HK-2 (cell line): ENCODE measurements around the gene SPOCD1.

Experiments used
- DNase-seq: peaks from one replicate; pipeline ENCODE4 v3.0.0-alpha.2; 2018; ENCODE audit not compliant: unreplicated experiment

The SPOCD1 gene

GRCh38 chr1:31771891-31772668 is 43.7 kb downstream of the SPOCD1 start:
- DNase-seq: no peak

- no peak for DNase-seq
Observed at GRCh38 chr1:31769720-31770390, 46.0 kb downstream of the SPOCD1 start.

GRCh38 chr1:31768939-31769704 is 46.7 kb downstream of the SPOCD1 start:
- no peak for DNase-seq

GRCh38 chr1:31768407-31768907 is 47.4 kb downstream of the SPOCD1 start:
- DNase-seq: no peak

GRCh38 chr1:31767225-31767624 is 48.6 kb downstream of the SPOCD1 start:
- no peak for DNase-seq

- no peak for DNase-seq
Observed at GRCh38 chr1:31765516-31765915, 50.3 kb downstream of the SPOCD1 start.

GRCh38 chr1:31765041-31765467 is 50.8 kb downstream of the SPOCD1 start:
- DNase-seq: no peak

GRCh38 chr1:31764312-31765040 is 51.3 kb downstream of the SPOCD1 start, which contains the start of gene ADGRB2:
ADGRB2 (minus strand) TSS chr1:31764340; CDS start chr1:31757221, 7,119 bp downstream.
- no peak for DNase-seq

GRCh38 chr1:31763671-31764311 is 52.0 kb downstream of the SPOCD1 start:
- no peak for DNase-seq

GRCh38 chr1:31762726-31763670 is 52.8 kb downstream of the SPOCD1 start:
- peak; percentile 79 for DNase-seq

GRCh38 chr1:31762323-31762722 is 53.5 kb downstream of the SPOCD1 start:
- DNase-seq: no peak

- no peak for DNase-seq
Observed at GRCh38 chr1:31761883-31762282, 53.9 kb downstream of the SPOCD1 start.

- peak; percentile 61 for DNase-seq
Observed at GRCh38 chr1:31760471-31761470, 55.1 kb downstream of the SPOCD1 start.

GRCh38 chr1:31759298-31760023 is 56.4 kb downstream of the SPOCD1 start:
- DNase-seq: no peak

GRCh38 chr1:31758823-31759222 is 57.0 kb downstream of the SPOCD1 start:
- DNase-seq: no peak

- DNase-seq: no peak
Observed at GRCh38 chr1:31757989-31758388, 57.8 kb downstream of the SPOCD1 start.

- DNase-seq: no peak
Observed at GRCh38 chr1:31757204-31757679, 58.6 kb downstream of the SPOCD1 start.

- no peak for DNase-seq
Observed at GRCh38 chr1:31756578-31756977, 59.2 kb downstream of the SPOCD1 start.
